ENCODE results near the gene KYNU. TPM values are rescaled to one million over a fixed set of nuclear protein-coding genes. Genes with fewer than 3 reads are reported as not detected.

Gene KYNU
- total RNA-seq, 1 donor from 2014 or later, result 2.3 TPM

GRCh38 chr2:143075711-143076110 lies 198.2 kb downstream of the KYNU start:
- no peak for DNase-seq (ENCODE audit: low spot score in 2 of 2)
- Histone ChIP-seq H3K36me3 (no peaks in the 10 kb centered on the region), H3K9me3 (no peaks in the 10 kb centered on the region), H3K27ac (no peak overlapping the region), H3K4me1 (no peaks in the 10 kb centered on the region), H3K4me3 (no peak overlapping the region), H3K27me3 (no peaks in the 10 kb centered on the region)
- intact Hi-C loops (cut with DNase I), result no loop called here
- TF ChIP-seq, protein P1, sequence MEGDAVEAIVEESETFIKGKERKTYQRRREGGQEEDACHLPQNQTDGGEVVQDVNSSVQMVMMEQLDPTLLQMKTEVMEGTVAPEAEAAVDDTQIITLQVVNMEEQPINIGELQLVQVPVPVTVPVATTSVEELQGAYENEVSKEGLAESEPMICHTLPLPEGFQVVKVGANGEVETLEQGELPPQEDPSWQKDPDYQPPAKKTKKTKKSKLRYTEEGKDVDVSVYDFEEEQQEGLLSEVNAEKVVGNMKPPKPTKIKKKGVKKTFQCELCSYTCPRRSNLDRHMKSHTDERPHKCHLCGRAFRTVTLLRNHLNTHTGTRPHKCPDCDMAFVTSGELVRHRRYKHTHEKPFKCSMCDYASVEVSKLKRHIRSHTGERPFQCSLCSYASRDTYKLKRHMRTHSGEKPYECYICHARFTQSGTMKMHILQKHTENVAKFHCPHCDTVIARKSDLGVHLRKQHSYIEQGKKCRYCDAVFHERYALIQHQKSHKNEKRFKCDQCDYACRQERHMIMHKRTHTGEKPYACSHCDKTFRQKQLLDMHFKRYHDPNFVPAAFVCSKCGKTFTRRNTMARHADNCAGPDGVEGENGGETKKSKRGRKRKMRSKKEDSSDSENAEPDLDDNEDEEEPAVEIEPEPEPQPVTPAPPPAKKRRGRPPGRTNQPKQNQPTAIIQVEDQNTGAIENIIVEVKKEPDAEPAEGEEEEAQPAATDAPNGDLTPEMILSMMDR (IDR thresholded peaks at IDR 0.05), result no peak

DNA sequence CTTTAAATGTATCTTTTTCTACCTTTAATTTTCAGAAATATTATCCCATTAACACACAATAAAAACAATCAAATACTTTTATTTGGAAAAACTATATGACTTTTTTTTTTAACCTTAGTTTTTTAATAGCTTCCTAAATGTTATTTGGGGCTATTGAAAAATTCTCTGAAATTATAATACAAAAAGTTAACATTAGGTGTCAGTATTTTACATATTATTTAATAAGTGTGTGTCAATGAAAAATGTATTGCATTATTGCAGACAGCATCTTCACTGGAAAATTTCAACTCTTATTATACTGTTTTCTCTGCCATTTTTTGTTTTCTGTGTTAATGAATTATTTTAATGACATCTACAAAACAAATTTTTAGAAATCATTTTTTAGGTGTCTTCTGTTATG lies 200.6 kb downstream of the KYNU start:
- Histone ChIP-seq H3K4me1 (no peaks in the 10 kb centered on the region), H3K36me3 (no peaks in the 10 kb centered on the region), H3K27me3 (no peaks in the 10 kb centered on the region), H3K27ac (no peak overlapping the region), H3K4me3 (no peak overlapping the region), H3K9me3 (no peaks in the 10 kb centered on the region)
- TF ChIP-seq, protein P1 (IDR thresholded peaks at IDR 0.05), result no peak
- intact Hi-C loops (cut with DNase I), result no loop called here
- no peak for DNase-seq (ENCODE audit: low spot score in 2 of 2)

- intact Hi-C loops (cut with DNase I), result no loop called here
- TF ChIP-seq, protein P1 (IDR thresholded peaks at IDR 0.05), result no peak
- no peaks in the 10 kb centered on the region for H3K36me3 ChIP-seq
These were observed 204.2 kb downstream of the KYNU start for GRCh38 chr2:143081616-143082015.

GRCh38 chr2:143083636-143084035 lies 206.2 kb downstream of the KYNU start:
- TF ChIP-seq, protein P1 (IDR thresholded peaks at IDR 0.05), result no peak
- no peaks in the 10 kb centered on the region for H3K27me3 ChIP-seq
- H3K27ac ChIP-seq, result no peak overlapping the region
- no peak overlapping the region for H3K4me3 ChIP-seq
- no peaks in the 10 kb centered on the region for H3K36me3 ChIP-seq
- intact Hi-C loops (cut with DNase I), result no loop called here
- DNase-seq (ENCODE audit: low spot score in 2 of 2), result no peak
- H3K9me3 ChIP-seq, result no peaks in the 10 kb centered on the region
- no peaks in the 10 kb centered on the region for H3K4me1 ChIP-seq

More at GRCh38 chr2:143081616-143082015, 204.2 kb downstream of the KYNU start:
- no peaks in the 10 kb centered on the region for H3K9me3 ChIP-seq
- no peak overlapping the region for H3K27ac ChIP-seq
- H3K4me1 ChIP-seq, result no peaks in the 10 kb centered on the region
- no peak for DNase-seq (ENCODE audit: low spot score in 2 of 2)
- H3K4me3 ChIP-seq, result no peak overlapping the region
- H3K27me3 ChIP-seq, result no peaks in the 10 kb centered on the region

- Histone ChIP-seq H3K27ac (no peak overlapping the region), H3K9me3 (no peaks in the 10 kb centered on the region), H3K36me3 (no peaks in the 10 kb centered on the region), H3K4me3 (no peak overlapping the region), H3K27me3 (no peaks in the 10 kb centered on the region), H3K4me1 (no peaks in the 10 kb centered on the region)
- no peak for DNase-seq (ENCODE audit: low spot score in 2 of 2)
- intact Hi-C loops (cut with DNase I), result no loop called here
- TF ChIP-seq, protein P1 (IDR thresholded peaks at IDR 0.05), result no peak
These were observed 207.0 kb downstream of the KYNU start for GRCh38 chr2:143084462-143084861.

- Histone ChIP-seq H3K36me3 (no peaks in the 10 kb centered on the region), H3K27me3 (no peaks in the 10 kb centered on the region), H3K4me3 (no peak overlapping the region), H3K9me3 (no peaks in the 10 kb centered on the region), H3K4me1 (no peaks in the 10 kb centered on the region), H3K27ac (no peak overlapping the region)
- TF ChIP-seq, protein P1 (IDR thresholded peaks at IDR 0.05), result no peak
- DNase-seq (ENCODE audit: low spot score in 2 of 2), result no peak
- intact Hi-C loops (cut with DNase I), result no loop called here
These were observed 207.8 kb downstream of the KYNU start for GRCh38 chr2:143085125-143085784.
